NCI-H1694 treated with DMSO at 0.1 percent for 48 hours (cell line): ENCODE data around the gene FBXW10.
"Not testable (repeated sequence)": the region's sequence is repeated elsewhere in the genome, so short reads cannot be mapped to it uniquely, and the experiment has no call there.

ENCODE experiments used
- DNase-seq: peaks from one replicate; lab custom pipeline; 2025; lab: John Stamatoyannopoulos, UW

The FBXW10 gene

GRCh38 chr17:18743699-18744421 is at the start of gene FBXW10:
TSS of gene FBXW10 (plus strand) at chr17:18744054. CDS start at chr17:18744245, 191 bp downstream.
- DNase-seq: not testable (repeated sequence)

- DNase-seq: not testable (repeated sequence)
Observed at GRCh38 chr17:18695143-18695542, 48.7 kb upstream of the FBXW10 start.

DNA sequence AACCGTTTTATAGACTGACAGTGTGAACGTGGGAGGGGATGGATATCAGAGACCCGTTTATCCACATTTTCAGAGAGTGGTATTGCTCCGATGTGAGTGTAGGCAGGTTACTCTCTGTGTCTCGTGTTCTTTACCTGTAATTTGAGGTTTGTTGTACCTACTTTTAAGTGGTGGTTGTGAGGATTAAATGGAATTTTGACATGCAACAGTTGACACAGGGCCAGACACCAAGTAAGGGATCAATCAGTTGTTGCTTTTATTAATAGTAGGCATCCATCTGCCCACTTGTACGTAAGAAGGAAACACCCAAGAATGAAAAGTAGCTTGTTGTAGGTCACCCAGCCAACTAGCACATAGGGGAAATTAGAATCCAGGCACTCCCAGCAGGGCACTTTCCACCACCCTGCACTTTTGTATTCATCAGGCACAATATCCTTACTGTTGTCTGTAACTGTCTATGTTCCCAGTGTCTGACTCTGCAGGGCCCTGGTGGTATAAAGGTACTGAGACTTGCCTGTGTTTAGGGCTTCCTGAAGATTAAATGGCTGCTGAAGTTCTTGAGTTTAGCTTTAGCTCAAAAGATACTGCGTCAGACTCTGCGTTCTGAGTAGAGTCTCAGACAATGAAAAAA is 45.3 kb upstream of the FBXW10 start:
- not testable (repeated sequence) for DNase-seq

DNA sequence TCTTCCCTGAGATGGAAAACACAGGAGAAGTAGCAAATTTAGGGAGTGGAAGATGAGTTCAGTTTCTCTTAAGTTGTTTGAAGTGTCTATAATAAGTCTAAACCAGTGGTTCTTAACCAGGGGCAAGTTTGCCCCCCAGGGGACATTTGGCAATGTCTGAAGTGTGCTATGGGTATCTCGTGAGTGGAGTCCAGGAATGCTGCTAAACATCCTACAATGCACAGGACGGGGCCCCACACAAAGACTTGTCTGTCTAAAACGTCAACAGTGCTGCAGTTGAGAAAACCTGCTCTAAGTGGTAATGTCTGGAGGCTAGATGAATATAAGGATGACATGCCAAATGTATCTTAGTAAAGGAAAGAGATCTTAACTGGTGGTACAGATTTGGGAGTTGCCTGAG is 37.9 kb upstream of the FBXW10 start:
- DNase-seq: not testable (repeated sequence)

GRCh38 chr17:18708215-18708614 is 35.6 kb upstream of the FBXW10 start:
- DNase-seq: not testable (repeated sequence)

- DNase-seq: peak; percentile 36
Observed at GRCh38 chr17:18712354-18712999, 31.4 kb upstream of the FBXW10 start.

DNA sequence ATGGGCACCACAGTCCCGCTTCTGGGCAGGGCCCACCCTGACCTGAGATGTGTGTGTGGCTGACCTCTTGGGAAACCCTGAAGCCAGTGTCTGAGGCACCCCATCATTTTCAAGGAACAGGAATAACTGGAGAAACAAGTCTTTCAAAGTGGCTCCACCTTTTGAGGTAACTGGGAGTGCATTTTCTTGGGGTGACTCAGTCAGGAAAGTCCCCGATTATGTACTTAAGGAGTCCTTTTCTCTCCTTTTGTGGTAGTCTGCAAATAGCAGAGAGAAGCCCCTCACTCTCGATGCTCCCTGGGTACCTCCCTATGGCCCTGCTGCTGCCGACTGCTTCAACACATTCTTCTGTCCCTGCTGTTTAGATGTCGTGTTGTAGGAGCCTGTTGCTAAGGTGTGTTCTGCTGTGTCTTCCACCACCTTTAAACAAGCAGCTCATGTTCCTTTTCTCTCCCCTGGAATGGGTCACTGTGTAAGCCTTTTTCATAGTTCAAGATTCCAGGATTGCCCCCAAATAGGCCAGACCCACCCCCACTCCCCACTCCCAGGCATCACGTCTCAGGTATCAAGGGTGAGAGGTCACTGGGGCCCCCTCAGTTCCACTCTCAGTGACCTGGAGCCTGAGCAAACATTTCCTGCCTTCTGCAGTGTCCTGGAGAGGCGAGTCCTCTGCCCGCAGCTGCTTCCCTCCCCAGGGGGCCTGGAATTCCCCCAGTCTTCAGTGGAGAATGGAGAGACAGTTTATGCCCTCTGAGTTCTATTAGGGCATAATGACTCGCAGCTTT is 25.0 kb upstream of the FBXW10 start:
- not testable (repeated sequence) for DNase-seq

- DNase-seq: not testable (repeated sequence)
Observed at GRCh38 chr17:18719428-18720110, 24.3 kb upstream of the FBXW10 start.

GRCh38 chr17:18721775-18722547 is 21.9 kb upstream of the FBXW10 start:
- not testable (repeated sequence) for DNase-seq

DNA sequence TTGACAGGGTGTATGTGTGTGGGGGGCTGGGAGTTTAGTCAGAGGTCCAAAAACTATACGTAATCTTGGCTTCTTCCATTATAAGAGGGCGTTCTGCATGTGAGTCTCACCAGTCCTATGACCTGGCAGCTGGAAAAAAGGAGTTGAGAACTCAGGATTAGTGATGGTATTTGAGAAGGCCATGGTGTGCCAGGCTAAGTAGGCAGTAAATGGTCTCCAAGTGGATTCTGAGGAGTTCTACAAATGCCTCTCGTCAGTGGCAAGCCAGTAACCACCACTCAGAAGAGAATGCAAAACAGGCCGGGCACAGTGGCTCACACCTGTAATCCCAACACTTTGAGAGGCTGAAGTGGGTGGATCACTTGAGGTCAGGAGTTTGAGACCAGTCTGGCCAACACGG is 21.2 kb upstream of the FBXW10 start:
- DNase-seq: not testable (repeated sequence)

DNA sequence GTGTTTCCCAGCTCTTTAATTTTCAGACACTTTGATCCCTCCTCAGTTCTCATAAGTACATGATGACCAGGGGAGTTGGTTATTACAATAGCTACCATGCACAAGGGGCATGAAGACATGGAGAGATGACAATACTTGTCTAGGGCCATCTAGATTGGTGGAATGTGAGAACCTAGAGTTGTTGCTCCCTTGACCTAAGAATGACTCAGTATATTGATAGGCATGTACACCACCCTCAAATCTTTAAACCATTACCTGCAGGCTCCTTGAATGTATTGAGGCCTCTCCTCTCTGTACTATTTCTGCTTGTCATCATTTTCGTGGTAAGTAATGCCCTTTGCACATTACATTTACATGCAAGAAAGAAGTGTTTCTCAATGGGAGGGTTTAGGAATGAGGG is 20.3 kb upstream of the FBXW10 start:
- DNase-seq: not testable (repeated sequence)

DNA sequence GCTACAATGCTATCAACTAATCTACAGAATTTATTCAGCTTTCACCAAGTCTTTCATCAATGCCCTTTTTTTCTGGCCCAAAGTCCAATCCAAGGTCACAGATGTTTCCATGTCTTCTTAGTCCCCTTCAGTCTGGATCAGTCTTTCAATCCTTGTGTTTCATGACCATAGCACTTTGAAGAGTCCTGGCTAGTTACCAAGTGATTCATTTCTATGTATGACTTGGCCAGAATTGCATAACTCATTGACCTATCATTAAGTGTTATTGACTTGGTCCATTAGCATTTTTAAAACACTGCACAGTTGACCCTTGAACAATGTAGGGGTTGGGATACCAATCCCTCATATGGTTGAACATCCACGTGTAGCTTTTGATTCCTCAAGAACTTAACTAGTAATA is 11.4 kb upstream of the FBXW10 start:
- DNase-seq: not testable (repeated sequence)

DNA sequence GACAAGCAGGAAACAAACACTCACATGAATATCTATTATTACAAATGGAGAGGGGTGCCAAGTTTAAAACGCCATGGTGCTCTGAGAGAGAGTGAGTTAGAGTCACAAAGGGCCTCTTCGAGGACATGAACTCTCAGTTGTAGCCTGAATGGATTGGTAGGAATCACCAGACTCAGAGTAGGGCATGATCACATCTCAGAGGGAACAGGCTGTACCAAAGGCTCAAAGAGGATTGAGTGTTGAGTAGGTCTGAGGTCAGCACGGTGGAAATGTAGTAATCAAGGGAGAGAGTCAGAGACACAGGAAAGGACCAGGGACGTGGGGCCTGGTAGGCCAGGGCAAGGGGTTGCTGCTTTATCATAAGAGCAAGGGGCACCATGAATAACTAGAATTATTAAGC is 10.5 kb upstream of the FBXW10 start:
- DNase-seq: not testable (repeated sequence)

DNA sequence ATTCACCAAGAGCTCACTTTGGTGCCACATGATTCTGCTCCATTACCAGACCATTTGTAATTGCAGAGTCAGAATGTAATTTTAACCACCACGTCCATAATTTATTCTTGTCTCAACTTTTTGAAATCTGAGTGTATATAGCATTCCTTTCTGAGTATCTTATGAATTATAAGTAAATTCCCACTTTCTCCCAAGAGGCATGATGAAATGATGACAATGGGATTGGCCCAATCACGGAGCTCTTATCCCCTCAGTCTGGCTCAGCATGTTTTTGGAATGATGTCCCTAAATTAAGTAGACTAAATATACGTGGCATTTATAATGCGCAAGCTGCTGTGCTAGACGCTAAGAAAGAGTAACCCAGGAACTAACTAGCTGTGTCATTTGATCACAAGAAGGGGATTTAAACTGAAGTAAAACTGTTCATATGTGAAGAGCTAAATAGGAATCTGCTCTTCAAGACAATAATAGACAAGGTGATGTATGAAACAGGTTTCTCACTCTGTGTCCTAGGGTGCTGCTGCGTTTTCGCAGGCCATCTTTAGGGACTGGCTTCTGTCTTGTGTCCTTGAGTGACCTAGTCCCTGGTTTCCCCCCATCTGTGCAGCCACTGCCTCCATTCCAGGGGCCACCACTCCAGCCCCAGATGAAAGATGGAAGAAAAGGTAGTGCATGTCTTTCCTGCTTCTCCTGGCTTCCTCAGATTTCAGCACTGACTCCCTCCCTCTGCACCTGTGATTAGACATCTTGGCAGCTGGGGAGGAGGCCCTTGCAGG is 4.0 kb upstream of the FBXW10 start:
- not testable (repeated sequence) for DNase-seq

- not testable (repeated sequence) for DNase-seq
Observed at GRCh38 chr17:18741228-18741627, 2.6 kb upstream of the FBXW10 start.

- DNase-seq: not testable (repeated sequence)
Observed at GRCh38 chr17:18744726-18745125, 872 bp downstream of the FBXW10 start.

- not testable (repeated sequence) for DNase-seq
Observed at GRCh38 chr17:18746551-18746950, 2.7 kb downstream of the FBXW10 start.

- not testable (repeated sequence) for DNase-seq
Observed at GRCh38 chr17:18747501-18747900, 3.6 kb downstream of the FBXW10 start.

GRCh38 chr17:18750242-18750641 is 6.4 kb downstream of the FBXW10 start:
- not testable (repeated sequence) for DNase-seq
